Chondrocyte (in vitro differentiated cells): ENCODE data around the gene OR5B21. TPM values are rescaled to one million over a fixed set of nuclear protein-coding genes. Genes with fewer than 3 reads are reported as not detected.

Experiments
- DNase-seq: peaks from one replicate; pipeline ENCODE4 v3.0.0; 2021; ENCODE audit warnings: mixed read lengths, low spot score
- H3K27ac Mint-ChIP-seq: one replicate; pipeline ENCODE4 v1.8.0; 2021; ENCODE audit warnings: mild to moderate bottlenecking, moderate library complexity, mixed read lengths; ENCODE audit not compliant: unreplicated experiment
- H3K27me3 Mint-ChIP-seq: 2 replicates; pipeline ENCODE4 v1.8.0; 2021; ENCODE audit warnings: low read depth, mixed read lengths
- H3K36me3 Mint-ChIP-seq: 2 replicates; pipeline ENCODE4 v1.8.0; 2021; ENCODE audit warnings: low read depth, mixed read lengths
- H3K4me1 Mint-ChIP-seq: 2 replicates; pipeline ENCODE4 v1.8.0; 2021; ENCODE audit warnings: low read depth, mild to moderate bottlenecking, mixed read lengths
- H3K4me3 Mint-ChIP-seq: one replicate; pipeline ENCODE4 v1.8.0; 2021; ENCODE audit warnings: mild to moderate bottlenecking, moderate library complexity, mixed read lengths; ENCODE audit not compliant: unreplicated experiment
- H3K9me3 Mint-ChIP-seq: 2 replicates; pipeline ENCODE4 v1.8.0; 2021; ENCODE audit warnings: low read depth, mixed read lengths
- total RNA-seq: library from RNA; stranded (reverse); gene quantifications from 3 replicates; pipeline ENCODE4 v1.2.1, GENCODE V29; 2021
- TF ChIP-seq, protein P1 (sequence below): fragments of 200-600 bp; sonication (generic); IDR thresholded peaks from 2 replicates; pipeline ENCODE4 v1.5.0; 2021; ENCODE audit warnings: antibody characterized with exemption, mild to moderate bottlenecking, moderate library complexity

Gene OR5B21
- total RNA-seq, 1 donor from 2014 or later, result not detected

DNA sequence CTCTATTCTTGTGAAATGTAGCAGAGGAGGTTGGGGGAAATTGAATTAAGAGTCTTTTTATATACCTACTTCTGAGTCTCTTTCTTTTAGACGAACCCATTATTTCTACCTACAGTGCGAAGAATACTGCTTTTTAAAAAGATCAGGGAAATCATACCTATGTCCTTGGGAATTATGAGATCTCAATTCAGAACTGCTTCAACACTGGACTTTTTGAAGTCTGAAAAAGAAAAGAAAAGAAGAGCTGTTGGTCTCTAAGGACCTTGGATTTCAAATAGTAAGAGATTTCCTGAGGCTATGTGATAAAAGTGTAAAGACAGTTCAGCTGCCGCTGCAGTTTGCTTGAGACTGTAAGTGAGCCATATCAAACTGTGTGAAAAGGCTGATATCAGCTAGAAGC is 3.7 kb upstream of the OR5B21 start:
- TF ChIP-seq, protein P1, sequence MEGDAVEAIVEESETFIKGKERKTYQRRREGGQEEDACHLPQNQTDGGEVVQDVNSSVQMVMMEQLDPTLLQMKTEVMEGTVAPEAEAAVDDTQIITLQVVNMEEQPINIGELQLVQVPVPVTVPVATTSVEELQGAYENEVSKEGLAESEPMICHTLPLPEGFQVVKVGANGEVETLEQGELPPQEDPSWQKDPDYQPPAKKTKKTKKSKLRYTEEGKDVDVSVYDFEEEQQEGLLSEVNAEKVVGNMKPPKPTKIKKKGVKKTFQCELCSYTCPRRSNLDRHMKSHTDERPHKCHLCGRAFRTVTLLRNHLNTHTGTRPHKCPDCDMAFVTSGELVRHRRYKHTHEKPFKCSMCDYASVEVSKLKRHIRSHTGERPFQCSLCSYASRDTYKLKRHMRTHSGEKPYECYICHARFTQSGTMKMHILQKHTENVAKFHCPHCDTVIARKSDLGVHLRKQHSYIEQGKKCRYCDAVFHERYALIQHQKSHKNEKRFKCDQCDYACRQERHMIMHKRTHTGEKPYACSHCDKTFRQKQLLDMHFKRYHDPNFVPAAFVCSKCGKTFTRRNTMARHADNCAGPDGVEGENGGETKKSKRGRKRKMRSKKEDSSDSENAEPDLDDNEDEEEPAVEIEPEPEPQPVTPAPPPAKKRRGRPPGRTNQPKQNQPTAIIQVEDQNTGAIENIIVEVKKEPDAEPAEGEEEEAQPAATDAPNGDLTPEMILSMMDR, result no peak
- H3K9me3 Mint-ChIP-seq, result no peaks in the 10 kb centered on the region
- H3K27ac Mint-ChIP-seq, result no peak overlapping the region
- no peaks in the 10 kb centered on the region for H3K36me3 Mint-ChIP-seq
- peaks cover 2% of the 10 kb centered on the region for H3K4me1 Mint-ChIP-seq
- H3K27me3 Mint-ChIP-seq, result peaks cover 26% of the 10 kb centered on the region
- no peak overlapping the region for H3K4me3 Mint-ChIP-seq
- DNase-seq, result no peak

DNA sequence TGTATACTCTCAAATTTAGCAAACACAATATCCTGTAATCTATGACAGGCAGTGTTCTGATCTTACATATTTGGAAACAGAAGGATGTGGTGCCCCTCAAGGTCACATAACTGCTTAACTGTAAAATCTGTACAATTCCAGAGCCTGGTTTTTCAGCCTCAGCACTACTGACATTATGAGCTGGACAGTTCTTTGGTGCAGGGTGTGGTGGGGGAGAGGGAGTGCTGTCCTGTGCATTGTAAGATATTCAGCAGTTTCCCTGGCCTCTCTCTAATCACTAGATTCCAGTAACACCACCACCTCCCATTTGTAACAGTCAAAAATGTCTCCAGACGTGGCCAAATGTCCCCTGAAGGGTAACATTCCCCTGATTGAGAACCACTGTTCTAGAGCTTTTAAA is 1.8 kb upstream of the OR5B21 start:
- H3K4me1 Mint-ChIP-seq, result peaks cover 2% of the 10 kb centered on the region
- H3K27ac Mint-ChIP-seq, result no peak overlapping the region
- no peaks in the 10 kb centered on the region for H3K36me3 Mint-ChIP-seq

DNA sequence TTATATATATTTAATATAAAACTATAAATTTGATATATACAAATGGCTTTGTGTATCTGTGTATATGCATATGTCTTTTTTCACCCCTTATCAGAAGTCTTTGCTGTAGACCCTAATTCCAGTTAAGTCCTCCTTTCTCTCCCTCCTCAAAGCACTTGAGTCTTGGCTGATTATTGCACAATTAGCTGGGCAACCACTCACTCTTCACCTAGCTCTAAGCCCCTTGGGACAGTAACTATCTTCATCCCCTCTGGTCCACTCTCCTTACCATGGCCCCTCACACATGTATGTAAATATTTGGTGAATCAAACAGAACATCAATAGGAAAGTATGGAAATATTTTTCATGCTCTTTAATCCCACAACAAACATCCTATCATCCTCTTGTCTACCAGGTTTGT is 909 bp upstream of the OR5B21 start:
- no peak for DNase-seq
- H3K27ac Mint-ChIP-seq, result no peak overlapping the region
- H3K9me3 Mint-ChIP-seq, result no peaks in the 10 kb centered on the region
- H3K27me3 Mint-ChIP-seq, result peaks cover 23% of the 10 kb centered on the region
- H3K36me3 Mint-ChIP-seq, result no peaks in the 10 kb centered on the region
- peaks cover under 1% of the 10 kb centered on the region for H3K4me1 Mint-ChIP-seq
- H3K4me3 Mint-ChIP-seq, result no peak overlapping the region
- TF ChIP-seq, protein P1, result no peak

More for the DNA sequence above, 1.8 kb upstream of the OR5B21 start:
- no peak for DNase-seq
- no peak overlapping the region for H3K4me3 Mint-ChIP-seq
- H3K9me3 Mint-ChIP-seq, result no peaks in the 10 kb centered on the region
- peaks cover 22% of the 10 kb centered on the region for H3K27me3 Mint-ChIP-seq
- TF ChIP-seq, protein P1, result no peak

DNA sequence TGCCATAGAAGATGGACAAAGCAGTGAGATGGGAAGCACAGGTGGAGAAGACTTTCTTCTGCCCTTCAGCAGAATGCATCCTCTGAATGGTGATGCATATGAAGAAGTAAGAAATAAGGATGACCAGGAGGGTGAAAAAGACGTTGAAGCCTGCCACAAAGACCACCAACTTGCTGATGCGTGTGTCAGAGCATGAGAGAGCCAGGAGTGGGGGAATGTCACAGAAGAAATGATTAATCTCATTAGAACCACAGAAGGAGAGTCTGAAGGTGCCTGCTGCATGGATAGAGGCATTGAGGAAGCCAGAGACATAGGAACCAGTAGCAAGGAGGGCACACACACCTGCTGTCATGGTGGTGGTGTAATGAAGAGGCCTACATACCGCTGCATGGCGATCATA is 550 bp downstream of the OR5B21 start:
- Mint-ChIP-seq H3K4me1 (no peaks in the 10 kb centered on the region), H3K9me3 (no peaks in the 10 kb centered on the region), H3K4me3 (no peak overlapping the region), H3K36me3 (no peaks in the 10 kb centered on the region), H3K27me3 (peaks cover 32% of the 10 kb centered on the region), H3K27ac (no peak overlapping the region)
- TF ChIP-seq, protein P1, result no peak
- no peak for DNase-seq

DNA sequence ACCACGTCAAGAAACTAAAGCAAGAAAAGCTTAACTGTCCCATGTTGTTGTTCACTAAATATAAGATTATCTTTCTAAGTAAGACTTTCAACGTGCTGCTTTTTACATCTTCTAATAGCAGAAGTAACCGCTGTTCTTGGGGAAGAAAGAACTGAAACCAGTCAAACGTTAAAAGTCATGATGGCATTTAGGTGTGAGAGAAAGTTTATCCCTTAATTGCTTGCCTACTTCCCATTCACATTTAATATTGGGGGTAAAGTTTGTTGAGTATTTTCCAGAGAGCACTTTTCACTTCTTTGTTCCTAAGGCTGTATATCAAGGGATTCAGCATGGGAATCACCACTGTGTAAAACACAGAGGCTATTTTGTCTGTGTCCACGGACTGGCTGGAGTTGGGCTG is 970 bp downstream of the OR5B21 start:
- Mint-ChIP-seq H3K27me3 (peaks cover 33% of the 10 kb centered on the region), H3K27ac (no peak overlapping the region), H3K4me3 (no peak overlapping the region), H3K9me3 (no peaks in the 10 kb centered on the region), H3K36me3 (no peaks in the 10 kb centered on the region), H3K4me1 (no peaks in the 10 kb centered on the region)
- no peak for DNase-seq
- TF ChIP-seq, protein P1, result no peak
